ENCODE measurements around the gene LTO1. TPM values are rescaled to one million over a fixed set of nuclear protein-coding genes. Genes with fewer than 3 reads are reported as not detected.

Gene LTO1
- total and polyA plus RNA-seq, 2 of the 13 experiments (the other 11 are each of a cell fraction or from before 2014, with no cell fraction given) = 11.8 to 15.0 TPM

DNA sequence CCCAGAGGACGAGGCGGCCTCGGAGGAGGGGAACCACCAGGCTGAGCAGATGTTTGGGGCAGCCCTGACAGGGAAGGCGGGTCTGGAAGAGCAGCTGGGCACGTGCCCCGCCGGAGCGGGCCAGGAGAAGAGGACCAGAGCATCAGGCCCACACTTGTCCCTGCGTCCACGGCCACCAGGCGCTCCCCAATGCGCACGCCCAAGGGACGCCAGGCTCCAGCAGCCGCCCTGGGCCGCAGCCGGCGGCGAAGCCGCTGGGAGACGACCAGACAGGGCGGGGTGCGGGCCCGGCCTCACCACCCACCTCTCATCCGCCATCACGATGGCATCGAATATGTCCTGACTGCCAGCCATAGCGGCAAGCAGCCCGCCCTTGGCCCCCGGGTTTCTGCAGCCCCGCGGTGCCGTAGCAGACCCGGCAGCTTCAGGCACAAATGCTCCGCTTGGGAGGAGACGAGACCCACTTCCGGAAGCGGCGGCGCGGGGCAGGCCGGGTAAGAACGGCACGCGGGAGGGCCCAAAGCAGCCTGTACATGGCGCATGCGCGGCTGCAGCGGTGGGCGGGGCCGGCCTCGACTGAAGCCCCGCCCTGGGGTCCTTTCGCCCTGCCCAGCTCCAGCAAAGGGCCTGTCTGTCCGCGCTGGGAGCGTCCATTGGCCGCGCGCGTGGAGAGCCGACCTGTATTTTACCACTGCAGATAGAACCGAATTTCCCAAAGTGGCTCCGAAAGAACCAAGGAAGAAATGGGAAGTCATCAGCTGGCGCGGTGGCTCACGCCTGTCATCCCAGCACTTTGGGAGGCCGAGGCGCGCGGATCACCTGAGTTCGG is at the start of gene LTO1 (continued):
- TF ChIP-seq, protein P1, sequence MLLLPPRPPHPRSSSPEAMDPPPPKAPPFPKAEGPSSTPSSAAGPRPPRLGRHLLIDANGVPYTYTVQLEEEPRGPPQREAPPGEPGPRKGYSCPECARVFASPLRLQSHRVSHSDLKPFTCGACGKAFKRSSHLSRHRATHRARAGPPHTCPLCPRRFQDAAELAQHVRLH (CRISPR knock-in tag; IDR thresholded peaks at IDR 0.05; ENCODE audit: borderline replicate concordance, low read depth) = peak; percentile 27; the same call in 1 of the 2 replicates
- peak; percentile 92 for TF ChIP-seq ZMYM4 (CRISPR knock-in tag; IDR thresholded peaks at IDR 0.05)
- TF ChIP-seq ZNF891 (CRISPR knock-in tag; IDR thresholded peaks at IDR 0.05) = no peak; the same call in 1 of the 2 replicates
- peak; percentile 73 for TF ChIP-seq HDAC2 (CRISPR knock-in tag; IDR thresholded peaks at IDR 0.05)
- TF ChIP-seq ZNF44 (CRISPR knock-in tag; IDR thresholded peaks at IDR 0.05) = peak; percentile 65; the same call in 1 of the 2 replicates
- no peak; the same call in 1 of the 2 replicates for TF ChIP-seq RARA (CRISPR knock-in tag; IDR thresholded peaks at IDR 0.05)
- no peak; the same call in 1 of the 2 replicates for TF ChIP-seq ZFP90 (CRISPR knock-in tag; IDR thresholded peaks at IDR 0.05; ENCODE audit: borderline replicate concordance)
- TF ChIP-seq, protein P2, sequence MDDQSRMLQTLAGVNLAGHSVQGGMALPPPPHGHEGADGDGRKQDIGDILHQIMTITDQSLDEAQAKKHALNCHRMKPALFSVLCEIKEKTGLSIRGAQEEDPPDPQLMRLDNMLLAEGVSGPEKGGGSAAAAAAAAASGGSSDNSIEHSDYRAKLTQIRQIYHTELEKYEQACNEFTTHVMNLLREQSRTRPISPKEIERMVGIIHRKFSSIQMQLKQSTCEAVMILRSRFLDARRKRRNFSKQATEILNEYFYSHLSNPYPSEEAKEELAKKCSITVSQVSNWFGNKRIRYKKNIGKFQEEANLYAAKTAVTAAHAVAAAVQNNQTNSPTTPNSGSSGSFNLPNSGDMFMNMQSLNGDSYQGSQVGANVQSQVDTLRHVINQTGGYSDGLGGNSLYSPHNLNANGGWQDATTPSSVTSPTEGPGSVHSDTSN (CRISPR knock-in tag; IDR thresholded peaks at IDR 0.05; ENCODE audit: borderline replicate concordance) = no peak
- TF ChIP-seq SP4 (CRISPR knock-in tag; IDR thresholded peaks at IDR 0.05) = peak; percentile 94
- TF ChIP-seq, protein P3, sequence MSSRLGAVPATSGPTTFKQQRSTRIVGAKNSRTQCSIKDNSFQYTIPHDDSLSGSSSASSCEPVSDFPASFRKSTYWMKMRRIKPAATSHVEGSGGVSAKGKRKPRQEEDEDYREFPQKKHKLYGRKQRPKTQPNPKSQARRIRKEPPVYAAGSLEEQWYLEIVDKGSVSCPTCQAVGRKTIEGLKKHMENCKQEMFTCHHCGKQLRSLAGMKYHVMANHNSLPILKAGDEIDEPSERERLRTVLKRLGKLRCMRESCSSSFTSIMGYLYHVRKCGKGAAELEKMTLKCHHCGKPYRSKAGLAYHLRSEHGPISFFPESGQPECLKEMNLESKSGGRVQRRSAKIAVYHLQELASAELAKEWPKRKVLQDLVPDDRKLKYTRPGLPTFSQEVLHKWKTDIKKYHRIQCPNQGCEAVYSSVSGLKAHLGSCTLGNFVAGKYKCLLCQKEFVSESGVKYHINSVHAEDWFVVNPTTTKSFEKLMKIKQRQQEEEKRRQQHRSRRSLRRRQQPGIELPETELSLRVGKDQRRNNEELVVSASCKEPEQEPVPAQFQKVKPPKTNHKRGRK (CRISPR knock-in tag; IDR thresholded peaks at IDR 0.05) = no peak
- TF ChIP-seq NFKB2 (CRISPR knock-in tag; IDR thresholded peaks at IDR 0.05; ENCODE audit: borderline replicate concordance) = no peak
- TF ChIP-seq MTA1 (CRISPR knock-in tag; IDR thresholded peaks at IDR 0.05; ENCODE audit: borderline replicate concordance) = peak; percentile 57; the same call in 1 of the 2 replicates
- TF ChIP-seq, protein P4, sequence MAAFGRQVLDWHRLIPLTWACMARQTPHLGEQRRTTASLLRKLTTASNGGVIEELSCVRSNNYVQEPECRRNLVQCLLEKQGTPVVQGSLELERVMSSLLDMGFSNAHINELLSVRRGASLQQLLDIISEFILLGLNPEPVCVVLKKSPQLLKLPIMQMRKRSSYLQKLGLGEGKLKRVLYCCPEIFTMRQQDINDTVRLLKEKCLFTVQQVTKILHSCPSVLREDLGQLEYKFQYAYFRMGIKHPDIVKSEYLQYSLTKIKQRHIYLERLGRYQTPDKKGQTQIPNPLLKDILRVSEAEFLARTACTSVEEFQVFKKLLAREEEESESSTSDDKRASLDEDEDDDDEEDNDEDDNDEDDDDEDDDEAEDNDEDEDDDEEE (CRISPR knock-in tag; IDR thresholded peaks at IDR 0.05) = peak; percentile 35; the same call in 1 of the 2 replicates
- peak; percentile 81; the same call in 1 of the 2 replicates for TF ChIP-seq ZNF782 (CRISPR knock-in tag; IDR thresholded peaks at IDR 0.05; ENCODE audit: borderline replicate concordance)
- TF ChIP-seq, protein P5, sequence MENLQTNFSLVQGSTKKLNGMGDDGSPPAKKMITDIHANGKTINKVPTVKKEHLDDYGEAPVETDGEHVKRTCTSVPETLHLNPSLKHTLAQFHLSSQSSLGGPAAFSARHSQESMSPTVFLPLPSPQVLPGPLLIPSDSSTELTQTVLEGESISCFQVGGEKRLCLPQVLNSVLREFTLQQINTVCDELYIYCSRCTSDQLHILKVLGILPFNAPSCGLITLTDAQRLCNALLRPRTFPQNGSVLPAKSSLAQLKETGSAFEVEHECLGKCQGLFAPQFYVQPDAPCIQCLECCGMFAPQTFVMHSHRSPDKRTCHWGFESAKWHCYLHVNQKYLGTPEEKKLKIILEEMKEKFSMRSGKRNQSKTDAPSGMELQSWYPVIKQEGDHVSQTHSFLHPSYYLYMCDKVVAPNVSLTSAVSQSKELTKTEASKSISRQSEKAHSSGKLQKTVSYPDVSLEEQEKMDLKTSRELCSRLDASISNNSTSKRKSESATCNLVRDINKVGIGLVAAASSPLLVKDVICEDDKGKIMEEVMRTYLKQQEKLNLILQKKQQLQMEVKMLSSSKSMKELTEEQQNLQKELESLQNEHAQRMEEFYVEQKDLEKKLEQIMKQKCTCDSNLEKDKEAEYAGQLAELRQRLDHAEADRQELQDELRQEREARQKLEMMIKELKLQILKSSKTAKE (CRISPR knock-in tag; IDR thresholded peaks at IDR 0.05; ENCODE audit: borderline replicate concordance) = no peak
- TF ChIP-seq ZSCAN12 (CRISPR knock-in tag; IDR thresholded peaks at IDR 0.05) = no peak
- 0 out of 2 replicates have a peak, but pooled peaks have one; percentile 60 for TF ChIP-seq SP140L (CRISPR knock-in tag; IDR thresholded peaks at IDR 0.05; ENCODE audit: borderline replicate concordance)
- TF ChIP-seq SNAI1 (CRISPR knock-in tag; IDR thresholded peaks at IDR 0.05; ENCODE audit: borderline replicate concordance) = 0 out of 2 replicates have a peak, but pooled peaks have one; percentile 58
- TF ChIP-seq, protein P6, sequence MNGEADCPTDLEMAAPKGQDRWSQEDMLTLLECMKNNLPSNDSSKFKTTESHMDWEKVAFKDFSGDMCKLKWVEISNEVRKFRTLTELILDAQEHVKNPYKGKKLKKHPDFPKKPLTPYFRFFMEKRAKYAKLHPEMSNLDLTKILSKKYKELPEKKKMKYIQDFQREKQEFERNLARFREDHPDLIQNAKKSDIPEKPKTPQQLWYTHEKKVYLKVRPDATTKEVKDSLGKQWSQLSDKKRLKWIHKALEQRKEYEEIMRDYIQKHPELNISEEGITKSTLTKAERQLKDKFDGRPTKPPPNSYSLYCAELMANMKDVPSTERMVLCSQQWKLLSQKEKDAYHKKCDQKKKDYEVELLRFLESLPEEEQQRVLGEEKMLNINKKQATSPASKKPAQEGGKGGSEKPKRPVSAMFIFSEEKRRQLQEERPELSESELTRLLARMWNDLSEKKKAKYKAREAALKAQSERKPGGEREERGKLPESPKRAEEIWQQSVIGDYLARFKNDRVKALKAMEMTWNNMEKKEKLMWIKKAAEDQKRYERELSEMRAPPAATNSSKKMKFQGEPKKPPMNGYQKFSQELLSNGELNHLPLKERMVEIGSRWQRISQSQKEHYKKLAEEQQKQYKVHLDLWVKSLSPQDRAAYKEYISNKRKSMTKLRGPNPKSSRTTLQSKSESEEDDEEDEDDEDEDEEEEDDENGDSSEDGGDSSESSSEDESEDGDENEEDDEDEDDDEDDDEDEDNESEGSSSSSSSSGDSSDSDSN (CRISPR knock-in tag; IDR thresholded peaks at IDR 0.05) = peak; percentile 78; the same call in 1 of the 2 replicates

Data from HepG2 (cell line).